GM04504 (cell line): ENCODE data around the gene KRT7.
"Not testable (repeated sequence)": the region's sequence is repeated elsewhere in the genome, so short reads cannot be mapped to it uniquely, and the experiment has no call there.

Experiments
- DNase-seq: peaks from one replicate; pipeline ENCODE4 v3.0.0-alpha.2; 2012; ENCODE audit warnings: low read depth

The KRT7 gene

DNA sequence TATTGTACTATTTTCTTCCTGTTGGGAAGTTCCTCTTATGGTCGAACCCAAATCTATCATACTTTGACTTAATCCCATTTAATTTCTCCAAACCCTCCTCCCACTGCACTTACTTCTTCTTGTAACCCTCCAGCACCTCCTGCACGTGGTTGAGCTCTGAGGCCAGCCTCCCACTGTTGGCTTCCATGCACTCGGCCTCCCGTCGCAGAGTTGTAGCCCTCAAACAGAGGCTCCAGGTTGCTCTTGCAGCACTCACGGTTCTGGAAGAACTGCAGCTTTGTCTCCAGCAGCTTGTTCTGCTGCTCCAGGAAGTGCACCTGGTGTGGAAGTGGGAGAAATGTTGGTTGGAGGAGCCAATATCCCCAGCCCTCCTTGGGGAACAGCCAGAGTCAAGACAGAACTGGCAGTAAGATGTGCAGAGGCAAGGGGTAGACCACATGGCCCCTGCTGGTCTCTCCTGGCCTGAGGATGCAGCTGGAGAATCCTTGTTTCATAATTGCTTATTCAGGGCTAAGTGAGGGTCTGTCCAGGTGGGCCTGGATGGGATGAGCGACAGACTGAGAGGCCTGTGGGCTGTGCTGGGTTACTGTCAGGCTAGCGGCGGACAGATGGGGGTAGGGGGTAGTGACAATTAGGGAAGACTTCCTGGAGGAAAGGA, 23.0 kb downstream of the KRT7 start:
- no peak for DNase-seq

GRCh38 chr12:52256584-52256935, 23.5 kb downstream of the KRT7 start:
- DNase-seq: no peak

DNA sequence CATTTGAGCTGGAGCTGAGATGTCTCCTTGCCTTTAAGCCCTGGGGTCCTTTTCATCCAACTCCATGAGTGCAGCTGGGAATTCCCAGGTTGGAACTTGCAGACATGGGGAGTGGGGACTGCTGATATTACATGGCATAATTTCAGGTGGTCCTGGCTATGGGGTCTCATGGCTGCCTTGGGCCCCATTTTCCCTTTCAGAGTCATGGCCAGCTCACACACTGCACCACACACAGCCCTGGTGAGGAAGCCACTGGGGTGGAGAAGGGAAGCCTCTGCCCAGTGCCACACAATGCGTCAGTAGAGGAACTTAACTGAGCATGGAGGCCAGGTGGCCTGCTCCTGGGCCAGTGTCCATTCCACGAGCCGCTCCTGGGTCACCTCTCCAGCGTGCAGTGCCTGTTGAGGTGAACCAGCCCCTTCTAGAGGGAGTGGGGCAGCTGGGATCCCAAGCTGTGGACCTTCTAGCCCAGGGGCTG, 24.1 kb downstream of the KRT7 start:
- no peak for DNase-seq

- DNase-seq: not testable (repeated sequence)
Observed at GRCh38 chr12:52257922-52258321, 24.9 kb downstream of the KRT7 start.

DNA sequence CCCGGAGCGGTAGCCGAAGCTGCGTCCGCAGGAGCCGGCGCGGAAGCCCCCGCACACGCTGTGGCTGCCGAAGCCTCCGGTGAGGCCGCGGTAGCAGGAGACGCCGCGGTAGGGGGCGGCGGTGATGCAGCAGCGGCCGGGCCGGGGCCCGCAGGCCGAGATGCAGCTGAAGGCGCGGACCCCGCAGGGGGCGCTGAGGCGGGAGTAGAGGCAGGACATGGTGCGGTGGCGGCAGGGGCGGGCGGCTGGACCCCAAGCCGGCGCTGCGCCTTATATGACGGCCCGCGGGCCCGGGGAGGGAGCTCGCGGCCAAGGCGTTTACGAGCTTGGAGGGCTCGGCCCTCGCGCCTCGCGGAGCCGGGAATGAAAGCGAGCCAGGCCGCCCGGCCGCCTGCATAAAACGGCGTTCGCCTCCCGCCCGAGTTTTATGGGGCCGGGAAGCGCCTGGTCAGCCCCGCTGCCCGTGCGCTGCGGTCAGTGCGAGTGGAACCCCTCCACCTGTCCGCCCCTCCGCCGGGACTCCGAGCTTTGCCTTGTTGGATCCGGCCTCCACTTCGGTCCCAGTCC, 25.4 kb downstream of the KRT7 start:
- DNase-seq: no peak

DNA sequence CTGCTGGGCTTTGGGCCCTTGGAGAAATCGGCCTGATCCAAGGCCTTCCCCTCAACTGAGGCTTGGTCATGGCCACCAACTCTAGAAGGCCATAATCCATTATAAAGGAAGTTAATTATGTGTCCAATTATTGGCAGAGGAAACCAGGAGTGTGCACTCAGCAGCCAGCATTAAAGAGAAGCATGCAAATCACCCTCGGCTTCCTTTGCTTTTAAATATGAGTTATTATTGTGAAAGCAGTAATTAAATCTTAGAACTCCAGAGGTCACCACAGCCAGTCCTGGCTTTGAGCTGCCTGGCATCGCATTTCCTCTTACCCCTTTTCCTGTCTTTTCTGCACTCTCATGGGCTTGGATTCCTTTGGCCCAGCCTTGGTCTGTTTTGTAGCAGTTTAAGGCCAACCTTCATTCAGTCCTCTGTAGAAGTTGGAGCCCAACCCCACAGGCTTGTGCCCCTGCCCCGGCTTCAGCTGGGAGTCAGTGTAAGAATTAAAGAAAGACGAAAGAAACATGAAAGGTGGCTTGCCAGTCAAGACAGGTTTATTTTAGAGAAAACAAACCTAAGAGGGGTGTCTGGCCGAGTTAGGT, 26.7 kb downstream of the KRT7 start:
- DNase-seq: no peak

DNA sequence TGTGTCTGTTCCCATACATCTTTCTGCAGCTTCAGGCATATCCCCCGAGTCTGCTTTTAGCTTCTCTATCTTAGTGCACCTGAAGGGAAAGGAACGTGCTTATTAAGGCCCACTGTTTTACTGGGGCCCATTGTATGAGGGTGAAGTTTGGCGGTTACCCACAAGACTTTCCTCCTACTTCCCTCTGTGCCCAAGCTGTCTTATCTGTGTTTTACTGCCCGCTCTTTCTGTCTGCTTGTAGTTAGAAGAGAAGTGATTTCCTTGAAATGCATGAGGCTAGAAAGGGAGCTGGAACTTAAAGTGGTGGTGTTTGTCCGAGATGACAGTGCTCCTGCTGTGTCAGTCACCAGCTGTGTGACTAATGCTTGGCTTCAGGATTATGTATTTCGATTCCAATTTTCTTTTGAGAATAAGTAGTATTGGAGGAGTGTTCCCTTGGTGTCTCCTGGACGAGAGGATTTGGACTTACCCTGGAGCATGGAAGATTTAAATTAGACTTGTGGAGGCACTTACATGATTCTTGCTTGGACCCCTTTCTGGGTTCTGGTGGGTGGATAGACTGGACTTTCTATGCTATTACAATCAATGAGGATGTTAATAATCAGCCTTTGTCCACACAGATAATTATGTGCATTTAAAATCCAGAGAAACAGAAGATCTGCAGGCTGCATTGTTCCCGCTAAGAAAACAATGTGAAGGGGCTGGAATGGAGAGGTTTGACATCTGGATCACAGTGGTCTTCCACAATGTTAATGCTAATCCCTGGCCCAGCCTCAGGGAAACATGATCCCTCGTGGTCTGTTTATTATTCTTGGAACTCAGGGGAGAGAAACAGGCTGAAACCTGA, 27.5 kb downstream of the KRT7 start:
- DNase-seq: no peak

DNA sequence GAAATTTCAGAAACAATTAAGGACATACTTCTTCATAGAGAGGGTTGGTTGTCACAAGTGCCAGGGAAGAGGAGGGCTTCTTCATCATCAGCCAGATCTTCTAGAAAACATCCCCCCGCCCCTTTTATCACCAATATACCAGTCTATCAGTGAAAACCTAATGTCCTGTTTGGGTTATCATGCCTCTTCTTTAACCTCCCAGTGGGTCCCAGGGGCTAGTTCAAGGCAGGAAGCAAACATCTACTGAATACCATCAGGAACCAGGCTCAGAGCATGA, 28.1 kb downstream of the KRT7 start:
- no peak for DNase-seq

- DNase-seq: no peak
Observed at GRCh38 chr12:52262286-52262685, 29.2 kb downstream of the KRT7 start.

- DNase-seq: no peak
Observed at GRCh38 chr12:52263761-52264434, 30.9 kb downstream of the KRT7 start.

- no peak for DNase-seq
Observed at GRCh38 chr12:52264435-52264825, 31.4 kb downstream of the KRT7 start.

DNA sequence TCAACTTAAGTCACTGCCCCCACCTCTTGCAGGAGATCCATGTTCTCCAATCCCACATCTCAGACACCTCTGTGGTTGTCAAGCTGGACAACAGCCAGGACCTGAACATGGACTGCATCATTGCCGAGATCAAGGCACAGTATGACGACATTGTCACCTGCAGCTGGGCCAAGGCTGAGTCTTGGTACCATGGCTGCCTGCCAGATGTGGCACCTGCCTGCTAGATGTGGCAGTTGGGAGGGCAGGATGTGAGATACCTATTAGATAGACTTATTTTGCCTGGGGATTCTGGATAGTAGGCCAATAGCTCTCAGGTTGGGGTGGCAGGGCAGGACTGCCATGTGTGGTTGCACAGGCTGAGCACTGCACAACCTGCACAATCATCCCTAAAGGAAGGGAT, 33.5 kb downstream of the KRT7 start:
- no peak for DNase-seq

- no peak for DNase-seq
Observed at GRCh38 chr12:52267266-52267665, 34.2 kb downstream of the KRT7 start.

DNA sequence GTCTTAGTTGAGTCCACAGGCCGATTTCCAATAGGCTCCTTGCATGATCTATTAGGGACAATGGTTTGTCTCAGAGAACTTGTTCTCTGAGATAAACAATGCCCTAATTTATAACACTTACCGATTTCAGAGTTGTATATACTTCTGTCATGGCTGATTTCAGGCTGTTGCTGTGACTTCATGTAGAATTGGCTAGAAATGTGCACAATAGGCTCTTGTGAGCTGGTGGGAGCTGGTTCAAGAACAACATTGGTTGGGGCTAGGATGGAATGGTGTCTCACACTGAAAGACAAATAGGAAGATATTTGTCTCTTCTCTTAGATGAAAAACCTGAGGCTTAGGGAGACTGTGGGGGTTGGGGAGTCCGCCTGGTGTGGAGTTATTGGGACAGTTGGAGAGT, 34.7 kb downstream of the KRT7 start:
- no peak for DNase-seq

DNA sequence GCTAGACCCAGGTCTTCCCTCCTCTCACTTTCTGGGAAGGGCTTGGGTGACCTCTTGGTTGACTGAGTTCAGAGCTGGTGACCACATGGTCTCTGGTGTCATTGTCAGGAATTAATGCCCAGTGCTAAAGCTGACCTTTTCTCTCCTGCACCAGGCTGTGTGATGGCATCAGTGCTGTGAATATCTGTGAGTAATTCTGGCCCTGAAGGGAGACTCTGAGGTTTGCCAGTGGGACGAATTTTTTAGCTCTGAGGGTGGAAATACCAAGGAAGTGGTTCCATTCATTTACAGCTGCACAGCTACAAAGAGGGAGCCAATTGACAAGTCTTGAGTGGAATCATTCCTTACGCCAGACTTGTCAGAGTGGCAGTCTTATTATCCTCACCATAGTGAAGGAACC, 35.2 kb downstream of the KRT7 start:
- no peak for DNase-seq

DNA sequence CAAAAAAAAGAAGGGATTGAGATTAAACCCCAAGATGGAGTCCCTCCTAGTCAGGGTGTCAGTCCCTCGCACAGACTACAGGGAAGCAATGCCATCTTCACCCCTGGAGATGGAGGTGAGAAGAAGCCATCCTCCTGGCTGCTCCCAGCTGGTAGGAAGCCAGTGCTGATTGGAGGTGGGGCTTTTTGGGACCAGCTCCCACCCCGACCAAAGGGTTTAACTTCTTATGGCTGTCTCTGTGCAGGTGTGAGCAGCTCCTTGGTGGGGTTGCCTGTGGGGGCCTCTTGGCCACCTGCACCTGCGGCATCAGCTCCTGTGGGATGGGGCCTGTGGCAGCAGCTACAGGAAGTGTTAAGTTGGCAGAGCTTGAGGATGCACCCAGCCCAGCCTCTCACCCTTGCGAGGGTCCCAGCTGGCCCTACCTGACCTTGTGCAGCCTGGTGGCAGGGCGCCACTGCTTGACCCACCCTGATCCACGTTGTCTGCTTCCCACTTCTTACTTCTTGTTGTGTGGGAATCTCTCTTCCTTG, 37.6 kb downstream of the KRT7 start:
- no peak for DNase-seq

DNA sequence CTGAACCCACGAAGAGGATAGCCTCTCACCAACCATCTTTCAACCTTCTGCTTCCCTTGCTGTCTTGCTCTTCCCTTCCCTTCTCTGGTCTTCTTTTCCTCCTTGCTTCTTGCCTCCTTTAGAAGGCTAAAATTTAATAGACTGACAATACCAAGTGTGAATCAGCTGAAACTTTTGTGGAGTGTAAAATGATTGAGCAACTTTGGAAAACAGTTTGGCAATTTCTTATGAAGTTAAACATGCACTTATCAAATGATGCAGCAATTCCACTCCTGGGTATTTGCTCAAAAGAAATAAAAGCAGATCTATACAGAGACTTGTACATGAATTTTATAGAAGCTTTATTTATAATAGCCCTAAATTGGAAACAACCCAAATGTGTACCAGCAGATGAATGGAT, 38.1 kb downstream of the KRT7 start:
- no peak for DNase-seq

GRCh38 chr12:52274521-52275120, 41.6 kb downstream of the KRT7 start, which contains the start of gene KRT86:
KRT86 (plus strand) TSS chr12:52274645; CDS start chr12:52301917, 27,272 bp downstream.
- DNase-seq: no peak

- no peak for DNase-seq
Observed at GRCh38 chr12:52275686-52276085, 42.6 kb downstream of the KRT7 start.

DNA sequence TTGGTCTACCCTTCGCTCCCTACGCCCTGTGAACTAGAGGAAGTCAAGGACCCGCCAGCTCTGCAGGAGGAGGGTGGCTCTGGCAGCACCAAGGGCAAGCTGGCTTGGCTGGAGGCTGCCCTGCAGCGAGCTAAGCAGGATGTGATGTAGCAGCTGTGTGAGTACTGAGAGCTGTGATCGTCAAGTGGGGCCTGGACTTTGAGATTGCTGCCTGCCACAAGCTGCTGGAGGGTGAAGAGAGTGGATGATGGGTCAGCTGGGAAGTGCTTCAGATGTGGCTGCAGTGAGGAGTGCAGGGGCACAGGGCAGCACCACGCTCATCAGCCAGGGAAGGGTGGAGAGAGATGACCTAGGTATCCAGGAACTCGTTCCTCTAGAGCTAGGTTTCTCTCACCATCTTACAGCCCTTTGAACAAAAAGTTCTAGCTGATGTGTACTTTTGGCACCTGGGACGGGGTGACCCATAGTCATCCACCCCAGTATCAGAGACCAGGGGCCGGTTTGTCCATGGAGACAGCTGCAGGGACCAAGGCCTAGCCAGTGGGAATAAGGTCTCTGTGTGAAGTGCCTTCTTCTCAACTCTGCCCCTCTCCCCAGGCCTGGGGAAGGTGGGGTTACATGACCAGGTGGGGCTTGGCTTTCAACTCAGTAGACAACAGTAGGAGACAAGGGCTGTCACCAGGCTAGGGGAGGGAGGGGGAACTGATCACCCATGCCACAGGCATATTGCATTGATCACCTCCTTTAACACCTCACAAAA, 44.6 kb downstream of the KRT7 start:
- no peak for DNase-seq
